Gastroesophageal sphincter (tissue), 3 donors: ENCODE data around the gene TMED4.
"Not testable (repeated sequence)": the region's sequence is repeated elsewhere in the genome, so short reads cannot be mapped to it uniquely, and the experiment has no call there.

ENCODE experiments used
- CTCF ChIP-seq, 4 experiments: fragments of 200-600 bp in 2 of 4; fragments of 450-650 bp in 2 of 4; sonication (generic) in 1 of 4; IDR thresholded peaks; one replicate each; pipeline ENCODE4 v1.5.1; 2017 to 2019; ENCODE audit warnings: antibody characterized with exemption in 4 of 4, mild to moderate bottlenecking in 2 of 4, moderate library complexity in 2 of 4
- POLR2A ChIP-seq, 2 donors: fragments of 450-650 bp; IDR thresholded peaks; one replicate each; pipeline ENCODE4 v1.6.1; 2017; ENCODE audit warnings: antibody characterized with exemption in 2 of 2, mild to moderate bottlenecking in 2 of 2, moderate library complexity in 1 of 2

- not testable (repeated sequence) for TF ChIP-seq CTCF, POLR2A (IDR thresholded peaks at IDR 0.05)
These were observed 29.5 kb downstream of the TMED4 start for GRCh38 chr7:44552473-44553005.
